Measurements from ENCODE around the gene KDM7A.

DNA sequence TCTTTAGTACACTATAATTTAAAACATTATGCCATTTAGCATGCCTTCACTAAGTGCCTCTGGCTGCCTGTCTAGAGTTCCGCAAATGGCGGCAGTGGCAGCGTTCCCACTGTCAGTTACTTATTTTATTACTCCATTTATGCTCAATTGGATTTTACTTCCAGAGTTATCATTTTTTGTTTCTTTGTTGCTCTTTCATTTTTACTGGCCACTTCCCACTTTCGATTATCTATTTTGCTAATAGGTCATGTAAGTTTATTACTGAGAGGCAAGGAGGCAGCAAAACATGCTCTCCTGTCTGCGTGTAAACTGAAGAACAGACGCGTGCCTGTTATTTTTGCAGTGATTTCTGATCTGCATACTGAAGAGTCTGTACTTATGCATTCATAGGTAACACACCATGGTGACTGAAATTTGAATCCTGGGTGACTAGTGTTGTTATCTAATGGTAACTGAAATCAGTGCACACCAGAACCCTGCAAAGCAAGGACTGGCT, 23.1 kb downstream of the KDM7A start:
- TF ChIP-seq CTCF (IDR thresholded peaks at IDR 0.05; ENCODE audit: low read depth, low read length): no peak
- TF ChIP-seq POLR2A (IDR thresholded peaks at IDR 0.05; ENCODE audit: extremely low read depth, insufficient read length): no peak

Data from NB4 (cell line).